GM19467 (cell line): ENCODE results near the gene SNRNP70.
"Not testable (repeated sequence)": the region's sequence is repeated elsewhere in the genome, so short reads cannot be mapped to it uniquely, and the experiment has no call there.

Experiments used
- ATAC-seq: cut with Tn5 transposase; IDR thresholded peaks from one replicate; pipeline ENCODE4 v1.9.1; 2021; ENCODE audit warnings: mild to moderate bottlenecking, moderate library complexity; ENCODE audit not compliant: unreplicated experiment

SNRNP70 gene

DNA sequence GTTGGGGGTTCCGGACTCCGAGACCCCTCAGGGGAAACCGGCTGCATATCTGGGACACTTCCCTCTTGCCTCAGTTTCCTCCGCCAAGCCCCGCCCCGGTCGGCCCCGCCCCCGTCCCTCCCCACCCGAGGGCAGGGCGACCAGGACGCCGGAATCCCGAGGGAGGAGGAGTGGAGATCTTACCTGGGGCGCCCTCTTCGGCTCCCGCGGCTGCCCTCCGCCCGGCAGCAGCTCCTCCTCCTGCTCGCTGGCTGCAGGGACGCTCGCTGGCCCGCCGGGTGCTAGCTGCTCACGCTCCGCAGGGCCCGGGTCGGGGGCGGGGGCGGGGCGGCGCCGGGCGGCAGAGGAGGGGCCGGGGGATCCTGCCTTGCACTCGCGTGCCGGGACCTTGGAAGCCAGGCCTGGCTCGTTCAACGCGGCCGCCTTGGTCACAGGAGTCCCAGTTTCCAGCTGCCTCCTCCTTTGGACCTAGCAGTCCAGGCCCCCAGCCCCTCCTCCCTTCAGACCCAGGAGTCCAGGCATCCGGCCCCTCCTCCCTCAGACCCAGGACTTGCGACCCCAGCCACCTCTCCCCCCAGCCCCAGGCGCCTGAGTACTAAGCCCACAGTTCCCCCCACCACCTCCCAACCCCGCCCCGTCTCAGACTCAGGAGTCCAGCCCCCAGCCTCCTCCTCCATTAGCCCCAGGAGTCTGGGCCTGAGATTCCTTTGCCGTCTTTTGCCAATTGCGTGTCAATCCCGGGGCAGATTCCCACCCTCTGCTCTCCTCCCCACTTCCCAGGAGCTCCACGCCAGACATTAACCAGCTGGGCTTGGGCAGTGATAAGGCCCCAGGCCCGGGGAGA lies 20.3 kb upstream of the SNRNP70 start, which contains the start of gene NTF4:
NTF4 (minus strand) TSS at position 51 of the 844 bp plus-strand sequence. CDS start 2,821 bp downstream, outside the sequence.
- ATAC-seq, result no peak

DNA sequence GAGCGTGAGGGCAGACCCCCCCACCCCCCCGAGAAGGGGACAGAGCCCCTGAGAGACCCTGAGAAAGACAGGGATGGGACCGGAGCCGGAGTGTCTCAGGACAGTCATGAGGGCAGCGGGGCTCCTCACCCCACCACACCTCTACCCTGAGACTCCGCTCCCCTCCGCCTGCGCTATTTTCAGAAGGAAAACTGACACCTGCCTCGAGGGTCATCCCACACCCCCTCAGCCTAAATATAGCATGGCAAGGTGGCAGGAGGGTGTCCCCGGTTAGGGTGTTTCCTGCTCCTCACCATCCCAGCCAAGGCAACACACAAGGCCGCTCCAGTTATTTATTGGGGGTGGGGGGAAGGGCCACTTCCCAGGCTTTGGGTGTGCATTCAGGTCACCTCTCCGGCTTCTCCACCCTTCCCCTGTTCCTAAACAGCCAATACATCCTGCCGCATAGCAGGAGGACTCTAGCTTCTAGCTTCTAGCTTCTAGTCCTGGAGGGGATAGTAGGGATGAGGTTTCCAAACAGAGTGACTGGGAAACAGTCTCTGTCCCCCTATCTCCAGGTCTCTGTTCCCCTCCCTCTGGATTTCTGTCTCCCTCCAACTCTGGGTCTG lies 19.2 kb upstream of the SNRNP70 start:
- no peak for ATAC-seq

- no peak for ATAC-seq
These were observed 17.7 kb upstream of the SNRNP70 start for GRCh38 chr19:49067554-49067953.

GRCh38 chr19:49069026-49069425 lies 16.2 kb upstream of the SNRNP70 start:
- ATAC-seq, result no peak

DNA sequence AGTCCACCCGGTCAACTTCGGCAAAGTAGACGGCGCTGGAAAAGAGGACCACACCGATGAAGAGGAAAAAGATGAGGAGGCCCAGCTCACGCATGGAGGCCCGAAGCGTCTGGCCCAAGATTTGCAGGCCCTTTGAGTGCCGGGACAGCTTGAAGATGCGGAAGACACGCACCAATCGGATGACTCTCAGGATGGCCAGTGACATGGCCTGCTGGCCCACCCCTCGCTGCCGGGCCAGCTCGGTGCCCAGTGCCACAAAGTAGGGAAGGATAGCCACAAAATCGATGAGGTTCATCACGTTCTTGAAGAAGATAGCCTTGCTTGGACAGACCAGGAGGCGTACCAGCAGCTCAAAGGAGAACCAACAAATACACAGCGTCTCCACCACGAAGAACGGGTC lies 14.8 kb upstream of the SNRNP70 start:
- ATAC-seq, result no peak

DNA sequence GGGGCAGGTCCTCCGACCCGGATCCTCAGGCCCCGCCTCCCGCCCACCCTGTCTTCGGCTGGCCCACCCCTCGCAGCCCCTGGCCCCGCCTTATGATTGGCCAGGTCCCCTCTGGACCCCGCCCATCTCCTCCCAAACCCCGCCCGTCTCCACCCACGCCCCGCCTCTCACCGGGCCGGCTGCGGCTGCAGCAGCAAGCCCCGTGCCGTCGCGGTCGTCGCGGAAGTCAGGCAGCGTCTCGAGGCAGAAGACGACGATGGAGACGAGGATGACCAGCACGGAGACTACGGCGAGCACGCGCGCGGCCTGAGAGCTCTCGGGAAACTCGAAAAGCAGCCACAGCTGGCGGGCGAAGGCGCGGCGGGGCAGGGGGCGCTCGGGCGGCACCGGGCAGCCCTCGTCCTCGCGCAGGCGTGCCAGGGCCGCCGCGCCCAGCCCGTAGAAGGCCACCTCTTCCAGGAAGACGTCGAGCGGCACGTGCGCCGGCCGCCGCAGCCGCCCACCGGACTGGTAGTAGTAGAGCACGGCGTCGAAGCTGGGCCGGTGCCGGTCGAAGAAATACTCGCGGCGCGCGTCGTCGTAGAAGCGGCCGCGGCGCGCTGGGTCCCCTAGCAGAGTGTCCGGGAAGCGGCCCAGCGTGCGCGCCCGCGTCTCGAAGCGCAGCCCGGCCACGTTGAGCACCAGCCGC lies 13.2 kb upstream of the SNRNP70 start:
- no peak for ATAC-seq

DNA sequence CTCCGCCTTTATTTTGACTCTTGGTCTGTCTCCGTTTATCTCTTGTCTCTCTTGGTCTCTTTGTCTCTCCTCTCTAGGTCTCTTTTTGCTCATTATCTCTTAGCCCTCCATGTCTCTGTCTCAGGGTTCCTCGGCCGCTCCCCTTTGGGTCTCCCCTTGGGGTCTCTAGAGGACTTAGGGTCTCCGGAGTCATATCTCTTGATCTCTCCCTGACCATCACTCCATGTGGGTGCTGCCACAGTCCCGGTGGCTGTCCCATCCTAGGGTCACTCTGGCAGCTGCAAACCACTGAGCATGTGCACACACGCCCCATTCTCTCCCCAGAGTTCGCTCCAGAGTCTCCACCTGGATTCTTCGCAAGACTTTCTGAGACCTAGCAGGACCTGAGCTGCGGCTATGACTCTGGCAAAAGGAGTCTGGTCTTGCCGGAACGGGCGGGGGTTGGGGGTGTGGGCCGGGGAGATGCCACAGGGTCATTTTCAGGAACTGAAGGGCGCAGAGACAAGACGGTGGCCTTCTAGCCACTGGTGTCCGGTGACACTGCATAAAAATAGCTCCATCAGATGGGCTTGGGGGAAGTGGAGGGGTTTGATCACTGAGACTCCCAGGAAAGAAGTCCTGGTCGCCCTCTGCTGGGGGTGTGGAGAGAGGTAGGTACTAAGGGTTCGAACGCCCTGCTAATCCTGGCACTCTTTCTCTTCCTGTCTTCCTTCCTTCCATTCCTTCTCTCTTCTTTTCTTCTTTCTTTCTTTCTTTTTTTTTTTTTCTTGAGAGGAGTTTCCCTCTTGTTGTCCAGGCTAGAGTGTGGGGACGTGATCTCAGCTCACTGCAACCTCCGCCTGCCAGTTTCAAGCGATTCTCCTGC lies 11.5 kb upstream of the SNRNP70 start:
- no peak for ATAC-seq

DNA sequence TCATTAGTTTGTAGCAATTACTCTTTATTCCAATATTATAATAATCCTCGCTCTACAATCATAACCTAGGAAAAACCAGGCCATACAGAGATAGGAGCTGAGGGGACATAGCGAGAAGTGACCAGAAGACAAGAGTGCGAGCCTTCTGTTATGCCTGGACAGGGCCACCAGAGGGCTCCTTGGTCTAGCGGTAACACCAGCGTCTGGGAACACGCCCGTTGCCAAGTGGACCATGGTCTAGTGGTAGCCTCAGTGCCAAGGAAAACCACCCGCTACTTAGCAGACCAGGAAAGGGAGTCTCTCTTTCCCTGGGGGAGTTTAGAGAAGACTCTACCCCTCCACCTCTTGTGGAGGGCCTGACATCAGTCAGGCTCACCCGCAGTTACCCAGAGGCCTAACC lies 10.4 kb upstream of the SNRNP70 start:
- not testable (repeated sequence) for ATAC-seq

DNA sequence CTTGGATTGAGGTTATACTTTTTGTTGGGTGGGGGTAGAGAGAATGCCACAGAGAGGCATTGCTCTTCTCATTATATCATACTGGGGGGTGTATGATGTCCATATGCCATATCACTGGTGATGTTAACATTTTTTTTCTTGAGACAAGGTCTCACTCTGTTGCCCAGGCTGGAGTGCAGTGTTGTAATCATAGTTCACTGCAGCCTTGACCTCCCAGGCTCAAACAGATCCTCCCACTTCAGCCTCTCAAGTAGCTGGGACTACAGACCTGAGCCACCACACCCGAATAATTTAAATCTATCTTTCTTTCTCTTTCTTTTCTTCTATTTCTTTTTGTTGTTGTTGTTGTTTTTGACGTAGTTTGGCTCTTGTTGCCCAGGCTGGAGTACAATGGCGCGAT lies 4.9 kb upstream of the SNRNP70 start:
- no peak for ATAC-seq

GRCh38 chr19:49081273-49081672 lies 4.0 kb upstream of the SNRNP70 start:
- no peak for ATAC-seq

- no peak for ATAC-seq
These were observed 838 bp upstream of the SNRNP70 start for GRCh38 chr19:49084206-49085019.

GRCh38 chr19:49085868-49086232 lies 599 bp downstream of the SNRNP70 start:
- ATAC-seq, result no peak

GRCh38 chr19:49086296-49086695 lies 1.0 kb downstream of the SNRNP70 start:
- ATAC-seq, result no peak

- no peak for ATAC-seq
These were observed 6.3 kb downstream of the SNRNP70 start for GRCh38 chr19:49091391-49092038.

GRCh38 chr19:49092686-49093085 lies 7.4 kb downstream of the SNRNP70 start:
- ATAC-seq, result no peak

DNA sequence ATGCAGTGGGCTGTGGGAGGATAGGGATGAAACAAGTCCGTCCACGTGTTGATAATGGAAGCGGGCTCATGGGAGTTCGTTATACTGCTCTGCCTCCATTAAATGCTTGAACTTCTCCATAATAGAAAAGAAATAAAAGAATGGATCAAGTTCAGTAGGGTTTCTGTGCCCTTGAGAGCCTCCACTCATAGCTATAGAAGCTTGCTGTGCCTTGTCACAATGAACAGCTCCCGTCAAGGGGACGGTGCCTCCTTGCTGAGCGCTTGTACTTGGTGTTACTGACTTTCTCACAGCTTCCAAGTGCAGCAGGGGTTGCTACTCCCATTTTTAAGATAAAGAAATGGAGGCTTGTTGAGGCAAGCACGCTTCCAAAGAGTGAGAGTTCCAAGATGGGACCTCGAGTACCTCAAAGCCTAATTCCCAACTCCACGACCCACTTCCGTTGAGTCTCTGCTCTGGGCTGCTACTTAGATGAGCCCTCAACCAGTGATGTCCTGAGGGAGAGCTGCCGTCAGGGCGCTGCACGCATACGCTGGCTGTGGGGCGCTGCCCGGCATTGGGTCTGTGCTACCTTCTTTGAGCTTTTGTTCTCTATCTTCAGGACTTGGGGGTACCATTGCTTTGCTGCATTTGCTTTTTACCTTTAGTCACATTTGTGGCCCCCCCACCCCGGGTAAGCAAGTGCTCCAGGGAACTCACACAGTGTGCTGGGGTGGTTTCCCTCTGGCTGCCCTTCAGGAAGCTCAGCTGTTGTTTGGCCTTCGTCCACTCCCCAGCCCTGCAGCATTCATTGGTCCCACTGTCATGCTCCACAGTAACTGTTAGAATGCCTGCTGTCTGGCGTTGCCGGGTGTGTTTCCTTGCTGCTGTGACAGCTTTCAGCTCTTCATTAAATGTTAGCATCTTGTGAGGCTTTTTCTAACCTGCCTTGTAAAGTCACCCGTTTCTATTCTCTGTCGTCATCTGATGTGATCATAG lies 9.5 kb downstream of the SNRNP70 start:
- no peak for ATAC-seq

GRCh38 chr19:49097453-49098288 lies 12.4 kb downstream of the SNRNP70 start:
- no peak for ATAC-seq
